BE2C (cell line): ENCODE results near the gene SEZ6.

Source experiments
- DNase-seq: peaks from one replicate; pipeline ENCODE4 v3.0.0-alpha.2; 2020
- H3K27me3 ChIP-seq: fragments of 250-450 bp; sonication (Bioruptor Pico); 2 replicates; pipeline ENCODE4 v1.5.1; 2020; ENCODE audit warnings: mild to moderate bottlenecking
- H3K36me3 ChIP-seq: fragments of 250-450 bp; sonication (Bioruptor Pico); 2 replicates; pipeline ENCODE4 v1.5.1; 2020; ENCODE audit warnings: mild to moderate bottlenecking
- H3K4me1 ChIP-seq: fragments of 250-450 bp; sonication (Bioruptor Pico); 2 replicates; pipeline ENCODE4 v1.5.1; 2020
- H3K4me3 ChIP-seq: 2 replicates; pipeline ENCODE4 v1.5.1; 2011; ENCODE audit warnings: low read depth, low read length
- H3K9me3 ChIP-seq: fragments of 250-450 bp; sonication (Bioruptor Pico); 2 replicates; pipeline ENCODE4 v1.5.1; 2020
- TF ChIP-seq, protein P1 (sequence below): IDR thresholded peaks from 2 replicates; pipeline ENCODE4 v1.5.1; 2012; ENCODE audit warnings: mild to moderate bottlenecking, low read depth, low read length

SEZ6 gene

DNA sequence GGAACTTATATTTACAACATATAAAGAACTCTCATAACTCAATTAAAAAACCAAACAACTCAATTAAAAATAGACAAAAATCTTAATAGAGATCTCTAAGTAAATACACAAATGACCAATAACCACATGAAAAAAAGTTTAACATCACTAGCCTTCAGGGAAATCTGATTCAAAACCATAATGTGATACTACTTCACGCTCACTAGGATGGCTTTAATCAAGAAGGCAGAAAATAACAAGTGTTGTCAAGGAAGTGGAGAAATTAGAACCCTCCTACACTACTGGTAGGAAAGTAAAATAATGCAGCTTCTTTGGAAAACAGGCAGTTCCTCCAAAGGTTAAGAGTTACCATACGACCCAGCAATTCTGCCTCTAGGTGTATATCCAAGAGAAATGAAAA is 62.9 kb downstream of the SEZ6 start:
- Histone ChIP-seq H3K9me3 (no peaks in the 10 kb centered on the region), H3K4me1 (no peaks in the 10 kb centered on the region; the same call in 1 of the 2 replicates), H3K27me3 (no peaks in the 10 kb centered on the region), H3K4me3 (no peak overlapping the region), H3K36me3 (peaks cover 9% of the 10 kb centered on the region)
- no peak for DNase-seq
- TF ChIP-seq, protein P1, sequence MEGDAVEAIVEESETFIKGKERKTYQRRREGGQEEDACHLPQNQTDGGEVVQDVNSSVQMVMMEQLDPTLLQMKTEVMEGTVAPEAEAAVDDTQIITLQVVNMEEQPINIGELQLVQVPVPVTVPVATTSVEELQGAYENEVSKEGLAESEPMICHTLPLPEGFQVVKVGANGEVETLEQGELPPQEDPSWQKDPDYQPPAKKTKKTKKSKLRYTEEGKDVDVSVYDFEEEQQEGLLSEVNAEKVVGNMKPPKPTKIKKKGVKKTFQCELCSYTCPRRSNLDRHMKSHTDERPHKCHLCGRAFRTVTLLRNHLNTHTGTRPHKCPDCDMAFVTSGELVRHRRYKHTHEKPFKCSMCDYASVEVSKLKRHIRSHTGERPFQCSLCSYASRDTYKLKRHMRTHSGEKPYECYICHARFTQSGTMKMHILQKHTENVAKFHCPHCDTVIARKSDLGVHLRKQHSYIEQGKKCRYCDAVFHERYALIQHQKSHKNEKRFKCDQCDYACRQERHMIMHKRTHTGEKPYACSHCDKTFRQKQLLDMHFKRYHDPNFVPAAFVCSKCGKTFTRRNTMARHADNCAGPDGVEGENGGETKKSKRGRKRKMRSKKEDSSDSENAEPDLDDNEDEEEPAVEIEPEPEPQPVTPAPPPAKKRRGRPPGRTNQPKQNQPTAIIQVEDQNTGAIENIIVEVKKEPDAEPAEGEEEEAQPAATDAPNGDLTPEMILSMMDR: no peak

DNA sequence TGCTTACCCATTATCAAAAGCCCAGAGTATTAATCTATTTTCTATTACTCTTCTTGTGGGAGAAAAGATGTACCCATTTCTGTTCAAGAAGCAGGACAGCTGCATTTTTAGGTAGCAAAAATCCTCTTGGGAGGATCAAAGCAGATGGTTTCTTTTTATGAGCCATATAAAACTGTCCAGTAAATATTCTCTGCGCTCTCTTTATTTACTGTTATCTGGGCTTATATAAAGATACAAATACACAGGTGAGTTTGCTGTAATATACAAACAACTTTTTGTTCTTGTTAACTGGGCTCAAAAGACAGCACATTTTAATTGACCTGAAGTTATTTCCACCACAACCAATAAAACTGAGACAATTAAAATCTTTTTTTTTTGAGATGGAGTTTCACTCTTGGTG is 64.6 kb downstream of the SEZ6 start:
- H3K4me3 ChIP-seq: no peak overlapping the region
- no peaks in the 10 kb centered on the region for H3K27me3 ChIP-seq
- H3K36me3 ChIP-seq: peaks cover 9% of the 10 kb centered on the region
- TF ChIP-seq, protein P1: no peak
- no peaks in the 10 kb centered on the region for H3K9me3 ChIP-seq
- no peak for DNase-seq
- no peaks in the 10 kb centered on the region for H3K4me1 ChIP-seq

DNA sequence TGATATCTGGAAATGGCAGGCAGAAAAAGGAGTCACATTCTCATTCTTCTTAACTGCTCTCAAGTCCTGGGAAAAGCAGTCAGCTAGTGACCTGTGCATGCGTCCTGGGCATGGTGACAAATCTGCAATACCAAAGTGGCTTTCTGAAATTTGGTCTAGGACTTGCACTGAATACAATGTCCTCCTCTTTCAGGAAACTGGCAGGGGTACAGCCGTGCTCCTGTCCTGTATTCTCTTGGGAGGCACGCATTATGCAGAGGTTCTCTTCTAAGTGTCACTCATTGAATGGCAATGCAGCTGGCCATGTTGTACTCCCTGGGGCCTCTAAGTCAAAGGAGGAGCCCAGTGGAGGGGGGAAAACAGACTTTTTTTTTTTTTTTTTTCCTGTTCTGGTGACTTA is 65.2 kb downstream of the SEZ6 start:
- DNase-seq: no peak
- TF ChIP-seq, protein P1: no peak
- H3K27me3 ChIP-seq: no peaks in the 10 kb centered on the region
- peaks cover 9% of the 10 kb centered on the region for H3K36me3 ChIP-seq
- H3K4me3 ChIP-seq: no peak overlapping the region
- H3K4me1 ChIP-seq: no peaks in the 10 kb centered on the region
- no peaks in the 10 kb centered on the region for H3K9me3 ChIP-seq

DNA sequence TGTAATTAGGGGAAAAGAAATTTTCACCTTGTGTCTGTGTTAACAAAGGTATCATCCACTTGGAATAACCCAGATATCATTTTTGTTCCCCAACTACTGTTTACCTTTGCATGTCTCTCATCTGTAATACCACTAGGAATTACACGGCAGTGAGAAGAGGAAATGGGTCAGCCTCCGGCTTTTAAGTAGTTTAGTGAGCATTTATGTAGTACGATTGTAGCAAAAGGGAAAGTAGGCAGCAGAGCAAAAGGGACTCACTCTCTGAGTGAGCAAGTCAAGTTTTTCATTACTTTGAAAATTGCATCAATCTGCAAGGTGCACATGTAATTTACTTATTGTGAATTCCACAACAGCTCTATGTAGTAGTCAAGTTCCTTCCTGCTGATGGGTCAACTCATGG is 65.7 kb downstream of the SEZ6 start:
- H3K9me3 ChIP-seq: no peaks in the 10 kb centered on the region
- H3K36me3 ChIP-seq: peaks cover 9% of the 10 kb centered on the region
- no peaks in the 10 kb centered on the region for H3K27me3 ChIP-seq
- DNase-seq: no peak
- no peak overlapping the region for H3K4me3 ChIP-seq
- TF ChIP-seq, protein P1: no peak
- H3K4me1 ChIP-seq: no peaks in the 10 kb centered on the region

DNA sequence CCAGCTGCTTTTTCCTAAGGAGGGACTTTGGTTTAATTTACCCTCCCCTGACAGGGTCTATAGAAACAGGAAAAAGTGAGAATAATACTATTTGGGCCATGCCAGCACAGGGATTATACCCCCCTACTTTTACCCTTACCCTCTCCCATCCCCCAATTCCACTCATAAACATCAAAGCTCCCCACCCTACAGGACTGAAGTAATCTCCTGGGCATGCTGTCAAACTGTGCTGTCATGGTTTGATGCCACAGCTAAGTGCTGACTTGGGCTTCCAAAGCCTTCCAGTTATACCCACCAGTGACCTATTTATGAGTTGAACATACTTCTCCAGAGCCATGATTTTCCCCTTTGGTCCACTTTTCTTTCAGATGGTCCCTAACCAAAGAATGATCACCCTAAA is 67.3 kb downstream of the SEZ6 start:
- TF ChIP-seq, protein P1: no peak
- Histone ChIP-seq H3K27me3 (no peaks in the 10 kb centered on the region), H3K36me3 (peaks cover 7% of the 10 kb centered on the region), H3K9me3 (no peaks in the 10 kb centered on the region), H3K4me1 (no peaks in the 10 kb centered on the region), H3K4me3 (no peak overlapping the region)
- DNase-seq: no peak

DNA sequence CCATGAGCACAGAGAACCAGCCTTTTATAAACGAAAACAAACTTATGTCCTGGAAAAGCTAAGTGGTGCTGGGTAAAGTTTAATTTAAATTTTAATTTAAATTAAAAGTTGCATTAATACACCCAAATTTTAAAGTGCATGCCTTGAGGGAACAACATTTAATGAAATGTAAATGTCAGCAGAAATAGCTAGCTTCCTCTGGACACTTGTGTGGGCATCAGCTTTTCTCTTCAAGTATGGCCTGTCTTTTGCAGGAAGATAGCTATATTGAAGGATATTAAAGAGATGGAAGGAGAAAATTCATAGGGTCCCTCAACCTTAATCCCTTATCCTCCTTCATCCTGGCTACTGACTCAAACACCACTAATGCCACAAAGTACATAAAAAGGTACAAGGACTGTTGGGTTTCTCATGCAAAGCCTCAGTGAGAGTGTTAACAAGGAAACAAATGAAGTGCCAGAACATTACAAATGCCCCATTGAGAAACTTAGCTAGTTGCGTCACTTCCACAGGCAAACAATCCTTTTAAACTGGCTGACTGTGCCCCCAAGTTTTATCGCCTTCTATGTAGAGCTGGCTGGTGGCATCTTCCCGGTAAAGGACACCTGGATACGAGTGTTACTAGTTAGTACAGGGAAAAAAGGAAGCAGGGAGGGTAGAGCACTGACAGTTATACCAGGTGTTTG is 68.6 kb downstream of the SEZ6 start:
- no peak overlapping the region for H3K4me3 ChIP-seq
- H3K27me3 ChIP-seq: no peaks in the 10 kb centered on the region
- H3K9me3 ChIP-seq: no peaks in the 10 kb centered on the region
- no peaks in the 10 kb centered on the region for H3K4me1 ChIP-seq
- DNase-seq: no peak
- no peaks in the 10 kb centered on the region for H3K36me3 ChIP-seq
- TF ChIP-seq, protein P1: no peak
